HG02588 (cell line): ENCODE results near the gene SERPINB3.
"Not testable (repeated sequence)": the region's sequence is repeated elsewhere in the genome, so short reads cannot be mapped to it uniquely, and the experiment has no call there.

Experiments
- ATAC-seq: cut with Tn5 transposase; IDR thresholded peaks from one replicate; pipeline ENCODE4 v1.9.1; 2021; ENCODE audit warnings: mild to moderate bottlenecking, moderate library complexity; ENCODE audit not compliant: unreplicated experiment

The SERPINB3 gene

DNA sequence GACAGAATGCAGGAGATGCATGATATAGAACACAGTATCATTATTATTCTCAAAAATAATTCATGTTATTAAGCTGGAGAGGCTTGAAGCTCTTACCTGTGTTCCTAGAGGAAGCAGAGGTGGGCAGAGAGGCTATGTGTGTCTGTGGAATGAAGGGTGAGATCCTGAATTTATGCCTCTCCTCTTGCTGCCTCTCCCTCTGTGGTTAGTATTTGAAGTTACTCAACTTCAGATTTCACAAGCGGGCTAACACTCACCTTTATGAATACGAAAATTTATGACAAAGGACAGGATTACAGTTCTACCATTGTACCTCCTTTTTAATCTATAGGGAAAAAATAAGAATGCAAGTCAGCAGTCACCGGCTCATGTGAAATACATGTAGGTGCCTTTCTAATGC lies at the start of gene SERPINB3:
TSS of gene SERPINB3 (minus strand) at position 144 of the 400 bp plus-strand sequence. CDS start 677 bp downstream, outside the sequence.
- not testable (repeated sequence) for ATAC-seq

DNA sequence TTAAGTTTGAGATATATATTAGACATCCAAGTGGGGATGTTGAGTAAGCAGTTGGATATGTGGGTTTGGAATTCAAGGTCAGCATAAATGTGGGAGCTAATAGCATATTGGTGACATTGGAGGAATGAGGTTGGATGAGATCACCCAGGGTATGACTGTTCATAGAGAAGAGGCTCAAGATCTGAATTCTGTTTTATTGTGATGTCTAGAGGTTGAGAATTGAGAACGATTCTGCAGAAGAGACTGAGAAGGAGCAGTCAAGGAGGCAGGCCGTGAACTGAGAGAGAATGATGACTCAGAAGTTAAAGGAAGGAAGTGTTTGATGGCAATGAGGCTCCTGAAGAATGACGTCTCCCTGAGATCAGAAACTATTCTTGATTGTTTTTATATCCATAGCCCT lies 47.0 kb upstream of the SERPINB3 start:
- ATAC-seq, result no peak

- no peak for ATAC-seq
Observed at GRCh38 chr18:63707816-63708215, 46.1 kb upstream of the SERPINB3 start.

GRCh38 chr18:63705401-63705800 lies 43.7 kb upstream of the SERPINB3 start:
- ATAC-seq, result no peak

DNA sequence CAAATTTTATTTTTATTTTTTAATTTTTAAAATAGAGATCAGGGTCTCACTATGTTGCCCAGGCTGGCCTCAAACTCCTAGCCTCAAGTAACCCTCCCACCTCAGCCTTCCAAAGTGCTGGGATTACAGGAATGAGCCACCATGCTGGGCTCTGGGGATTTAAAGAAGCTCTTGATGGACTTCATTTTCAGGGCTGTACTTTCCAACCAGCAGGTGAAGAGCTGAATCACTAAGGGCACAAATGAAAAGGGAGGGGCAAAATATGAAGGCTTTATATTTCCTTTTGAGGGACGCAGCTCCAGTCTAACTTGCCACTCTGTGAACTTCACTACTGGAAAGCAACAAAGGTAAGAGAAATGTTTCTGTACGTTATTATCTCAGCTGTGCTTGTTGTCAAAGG lies 41.0 kb upstream of the SERPINB3 start, which contains the start of gene SERPINB11:
TSS of gene SERPINB11 (plus strand) at position 301 of the 400 bp plus-strand sequence. CDS start 7,234 bp downstream, outside the sequence.
- ATAC-seq, result no peak

DNA sequence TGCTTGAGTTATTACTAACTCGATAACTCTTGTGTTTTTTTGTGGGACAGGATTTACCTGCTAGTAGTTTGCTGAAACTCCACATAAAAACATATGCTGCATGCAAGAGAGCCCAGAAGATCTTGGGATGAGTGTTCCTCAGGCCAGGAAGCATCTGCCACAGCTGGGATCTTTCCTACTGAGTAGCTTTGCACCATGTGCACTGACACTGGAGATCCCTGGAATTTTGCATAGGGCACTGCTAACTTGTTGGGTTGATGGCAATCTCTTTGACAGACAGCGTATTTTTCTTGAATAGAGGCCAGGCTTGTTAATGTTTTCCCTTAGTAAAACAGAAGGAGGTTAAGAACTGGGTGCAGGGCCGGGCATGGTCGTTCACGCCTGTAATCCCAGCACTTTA lies 40.3 kb upstream of the SERPINB3 start:
- ATAC-seq, result no peak

- ATAC-seq, result no peak
Observed at GRCh38 chr18:63700501-63700900, 38.8 kb upstream of the SERPINB3 start.

- ATAC-seq, result no peak
Observed at GRCh38 chr18:63697097-63697660, 35.5 kb upstream of the SERPINB3 start.

- no peak for ATAC-seq
Observed at GRCh38 chr18:63689064-63689463, 27.4 kb upstream of the SERPINB3 start.

DNA sequence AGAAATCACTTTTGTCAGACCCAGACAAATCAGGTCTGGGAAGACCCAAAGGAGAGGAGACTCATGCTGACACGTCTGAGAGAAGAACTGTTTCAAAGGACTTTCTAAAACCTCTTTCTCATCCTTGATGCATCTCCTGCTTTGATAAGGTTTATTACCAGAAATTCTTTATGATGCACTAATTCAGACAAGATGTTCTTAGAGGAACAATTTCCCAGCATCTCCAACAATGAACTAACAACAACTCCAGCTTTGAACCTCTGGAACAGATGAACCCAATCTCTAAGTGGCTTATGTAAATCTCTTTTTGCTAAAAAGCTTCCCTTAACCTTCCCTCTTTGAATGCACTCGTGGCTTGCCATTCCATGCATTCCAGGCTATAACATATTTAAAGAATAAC lies 25.2 kb upstream of the SERPINB3 start:
- ATAC-seq, result no peak

GRCh38 chr18:63684718-63685117 lies 23.0 kb upstream of the SERPINB3 start:
- ATAC-seq, result no peak

DNA sequence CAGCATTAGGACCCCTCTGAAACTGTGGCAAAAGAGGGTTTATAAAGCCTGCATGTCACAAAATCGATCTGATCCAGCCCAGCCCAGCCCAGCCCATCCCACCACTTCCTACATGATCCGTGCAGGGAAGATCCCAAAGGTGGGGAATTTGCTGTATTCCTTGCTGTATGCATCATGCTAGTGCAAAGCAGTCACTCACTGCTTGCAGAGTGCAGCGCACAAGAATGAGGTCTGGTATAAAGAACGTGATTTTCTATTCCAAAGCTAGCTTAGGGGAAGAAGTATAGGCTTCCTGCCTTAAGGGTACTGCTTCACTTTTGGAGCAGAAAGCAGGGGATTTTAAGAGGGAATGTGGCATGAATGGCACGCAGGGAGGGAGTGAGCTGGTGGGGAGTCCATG lies 22.2 kb upstream of the SERPINB3 start:
- no peak for ATAC-seq

GRCh38 chr18:63683152-63683551 lies 21.5 kb upstream of the SERPINB3 start:
- no peak for ATAC-seq

DNA sequence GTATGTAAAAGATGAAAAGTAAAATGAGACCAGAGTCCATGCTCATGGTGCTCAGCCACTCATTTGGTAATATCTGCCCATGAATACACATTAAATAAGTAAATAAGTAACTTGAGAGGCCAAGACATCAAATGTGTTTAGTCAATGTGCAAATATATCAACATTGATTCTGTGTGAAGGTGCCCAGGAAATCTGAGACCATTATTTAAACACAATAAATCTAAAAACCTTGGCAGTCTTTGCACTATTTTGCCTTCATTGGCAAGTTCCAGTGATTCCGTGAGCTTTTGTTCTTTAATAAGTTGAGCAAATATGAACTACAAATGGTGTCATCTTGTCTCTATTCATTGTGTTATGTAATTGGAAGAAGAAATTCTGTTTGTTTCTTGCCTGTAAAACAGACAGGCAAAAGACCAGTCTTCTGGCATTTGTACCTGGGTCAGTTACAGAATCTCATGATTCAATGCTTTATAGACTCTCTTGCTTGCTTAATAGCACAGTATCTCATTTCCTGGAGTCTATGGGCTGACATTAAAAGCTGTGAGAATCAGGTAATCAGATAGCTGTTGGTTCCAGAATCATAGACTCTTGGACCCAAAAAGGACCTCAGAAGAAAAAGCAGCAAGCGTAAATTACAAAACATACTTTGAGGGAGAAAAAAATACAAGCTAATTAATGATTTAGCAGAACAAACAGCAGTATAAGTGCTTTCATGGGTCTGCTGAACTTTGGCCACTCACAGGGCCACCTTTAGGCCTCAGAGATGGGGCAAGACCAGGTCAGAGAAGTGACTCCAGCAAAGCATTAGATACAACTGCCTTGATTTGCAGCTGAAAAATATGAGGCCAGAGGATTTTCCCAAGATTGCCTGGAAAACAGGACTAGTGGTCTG lies 20.0 kb upstream of the SERPINB3 start:
- no peak for ATAC-seq

GRCh38 chr18:63679820-63680606 lies 18.3 kb upstream of the SERPINB3 start:
- no peak for ATAC-seq

DNA sequence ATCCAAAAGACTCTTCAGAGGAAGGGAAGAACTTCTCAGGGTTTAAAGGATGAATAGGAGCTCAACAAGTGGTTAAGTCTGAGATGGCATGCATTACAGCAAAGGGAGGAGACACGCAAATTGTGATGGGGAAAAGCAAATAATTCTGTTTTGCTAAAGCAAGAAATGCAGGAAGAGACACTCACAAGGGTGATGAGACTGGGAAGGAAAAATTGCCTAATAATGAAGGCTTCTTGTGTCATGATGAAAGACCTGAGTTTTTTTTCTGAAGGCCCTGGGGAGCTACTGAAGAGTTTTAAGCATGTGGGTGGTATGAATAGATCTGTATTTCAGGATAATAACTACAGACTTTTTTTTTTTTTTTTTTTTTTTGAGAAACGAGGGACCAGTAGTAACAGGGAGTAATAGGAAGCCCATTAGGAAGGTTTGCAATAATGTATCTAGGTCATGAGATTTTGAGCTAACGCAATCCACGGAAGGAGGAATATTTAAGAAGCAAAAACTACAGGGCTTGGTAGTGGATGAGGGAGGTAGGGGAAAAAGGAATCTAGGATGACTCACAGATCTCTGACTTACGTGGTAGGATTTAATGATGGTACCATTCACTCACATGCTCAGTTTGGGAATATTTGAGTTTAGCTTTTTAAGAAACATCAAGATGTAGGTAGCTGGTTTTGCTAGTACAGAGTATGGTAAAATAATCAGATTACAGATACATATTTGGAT lies 16.0 kb upstream of the SERPINB3 start:
- ATAC-seq, result no peak

GRCh38 chr18:63676526-63677323 lies 15.0 kb upstream of the SERPINB3 start:
- ATAC-seq, result peak; percentile 72

DNA sequence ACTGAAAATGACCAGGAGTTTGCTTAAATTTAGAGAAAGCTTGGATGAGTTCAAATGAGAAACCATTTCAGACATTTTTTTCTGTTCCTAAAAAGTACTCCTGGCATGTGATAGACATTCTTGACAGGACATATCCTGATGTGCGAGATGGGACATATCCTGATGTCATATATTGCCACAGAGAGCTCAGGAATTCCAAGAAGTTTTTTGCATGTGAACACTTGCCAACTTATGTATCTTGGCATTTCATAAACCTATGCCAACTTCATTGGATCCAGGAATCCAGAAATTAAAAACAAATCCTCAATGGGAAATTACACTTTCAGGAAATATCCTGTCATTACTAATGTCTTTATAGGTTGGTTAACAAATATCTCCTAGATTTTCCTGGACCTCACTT lies 2.9 kb upstream of the SERPINB3 start:
- ATAC-seq, result no peak

- ATAC-seq, result not testable (repeated sequence)
Observed at GRCh38 chr18:63658920-63659319, 2.8 kb downstream of the SERPINB3 start.

DNA sequence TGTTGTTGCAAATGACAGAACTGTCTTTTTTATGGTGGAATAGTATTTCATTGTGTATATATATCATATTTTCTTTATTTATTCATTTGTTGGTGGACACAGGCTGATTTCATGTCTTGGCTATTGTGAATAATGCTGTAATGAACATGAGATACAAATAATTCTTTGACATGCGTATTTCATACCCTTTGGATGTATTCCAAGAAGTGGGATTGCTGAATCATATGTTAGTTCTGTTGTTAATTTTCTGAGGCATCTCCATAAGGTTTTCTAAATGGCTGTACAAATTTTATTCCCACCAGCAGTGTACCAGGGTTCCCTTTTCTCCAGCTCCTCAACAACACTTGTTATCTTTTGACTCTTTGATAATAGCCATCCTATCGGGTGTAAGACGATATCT lies 11.4 kb downstream of the SERPINB3 start:
- not testable (repeated sequence) for ATAC-seq
